ENCODE results near the gene CRB1.

GRCh38 chr1:197397895-197398294, 129.8 kb downstream of the CRB1 start:
- no peak for TF ChIP-seq ZFP3 (CRISPR knock-in tag; IDR thresholded peaks at IDR 0.05)
- no peak for TF ChIP-seq CREB5 (CRISPR knock-in tag; IDR thresholded peaks at IDR 0.05; ENCODE audit: low read depth)
- no peak for TF ChIP-seq TSHZ2 (CRISPR knock-in tag; IDR thresholded peaks at IDR 0.05)
- TF ChIP-seq PATZ1 (CRISPR knock-in tag; IDR thresholded peaks at IDR 0.05; ENCODE audit: borderline replicate concordance) = no peak
- TF ChIP-seq ESRRG (CRISPR knock-in tag; IDR thresholded peaks at IDR 0.05) = no peak
- TF ChIP-seq ZFP30 (CRISPR knock-in tag; IDR thresholded peaks at IDR 0.05) = no peak
- TF ChIP-seq CSDC2 (CRISPR knock-in tag; IDR thresholded peaks at IDR 0.05) = no peak
- no peak for TF ChIP-seq TOX (CRISPR knock-in tag; IDR thresholded peaks at IDR 0.05; ENCODE audit: borderline replicate concordance)
- no peak for TF ChIP-seq CSRNP3 (CRISPR knock-in tag; IDR thresholded peaks at IDR 0.05)
- TF ChIP-seq ZNF565 (CRISPR knock-in tag; conservative IDR thresholded peaks at IDR 0.05; ENCODE audit: low read depth) = no peak
- no peak for TF ChIP-seq ARNTL (CRISPR knock-in tag; IDR thresholded peaks at IDR 0.05; ENCODE audit: borderline replicate concordance, low read depth)
- TF ChIP-seq ZNF8 (CRISPR knock-in tag; IDR thresholded peaks at IDR 0.05) = no peak

Data from SK-N-SH treated with all-trans-retinoic acid at 6 μM for 48 hours (cell line).